HG03558 (cell line): Measurements from ENCODE around the gene MTMR3.
A peak's percentile ranks its signal among the peaks of the same experiment; 100 is the strongest.
"Not testable (repeated sequence)": the region's sequence is repeated elsewhere in the genome, so short reads cannot be mapped to it uniquely, and the experiment has no call there.

ENCODE experiments used
- ATAC-seq: cut with Tn5 transposase; IDR thresholded peaks from one replicate; pipeline ENCODE4 v1.9.1; 2021; ENCODE audit warnings: moderate number of reproducible peaks; ENCODE audit not compliant: unreplicated experiment; ENCODE audit errors: extremely low read depth

MTMR3 gene

DNA sequence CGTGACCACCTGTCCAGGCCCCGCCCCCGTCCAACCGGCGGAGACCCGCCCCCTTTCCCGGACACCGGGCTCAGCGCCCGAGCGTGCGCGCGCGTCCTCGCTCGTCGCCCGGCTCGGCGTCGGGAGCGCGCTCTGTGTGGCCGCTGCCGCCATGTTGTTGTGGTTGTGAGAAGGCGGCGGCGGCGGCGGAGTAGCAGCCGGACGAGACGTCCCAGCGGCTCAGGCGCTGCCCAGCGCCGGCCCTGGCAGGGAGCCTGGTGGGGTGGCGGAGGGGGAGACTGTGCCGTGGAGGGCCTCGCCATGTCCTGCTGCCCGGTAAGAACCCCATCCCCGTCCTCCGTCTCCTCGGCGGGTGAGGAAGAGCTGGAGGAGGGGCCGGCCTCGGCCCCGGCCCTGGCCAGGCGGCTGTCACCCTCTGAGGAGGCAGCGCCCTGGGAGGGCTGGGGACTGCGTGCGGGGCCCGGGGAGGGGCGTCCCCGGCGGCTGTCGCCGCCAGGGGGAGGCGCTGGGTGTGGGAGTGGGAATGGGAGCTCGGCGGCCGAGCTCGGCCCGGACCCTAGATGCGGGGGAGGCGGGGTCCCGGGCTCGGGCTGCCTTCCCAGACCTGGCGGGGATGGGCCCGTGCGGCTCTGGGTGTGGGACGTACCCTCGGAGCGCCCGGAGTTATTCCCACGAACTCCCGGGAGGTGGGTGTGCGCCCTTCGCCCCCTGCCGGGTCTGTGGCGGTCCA is at the start of gene MTMR3:
TSS of gene MTMR3 (plus strand) at position 130 of the 730 bp plus-strand sequence. CDS start 87,886 bp downstream, outside the sequence.
- ATAC-seq, result no peak

DNA sequence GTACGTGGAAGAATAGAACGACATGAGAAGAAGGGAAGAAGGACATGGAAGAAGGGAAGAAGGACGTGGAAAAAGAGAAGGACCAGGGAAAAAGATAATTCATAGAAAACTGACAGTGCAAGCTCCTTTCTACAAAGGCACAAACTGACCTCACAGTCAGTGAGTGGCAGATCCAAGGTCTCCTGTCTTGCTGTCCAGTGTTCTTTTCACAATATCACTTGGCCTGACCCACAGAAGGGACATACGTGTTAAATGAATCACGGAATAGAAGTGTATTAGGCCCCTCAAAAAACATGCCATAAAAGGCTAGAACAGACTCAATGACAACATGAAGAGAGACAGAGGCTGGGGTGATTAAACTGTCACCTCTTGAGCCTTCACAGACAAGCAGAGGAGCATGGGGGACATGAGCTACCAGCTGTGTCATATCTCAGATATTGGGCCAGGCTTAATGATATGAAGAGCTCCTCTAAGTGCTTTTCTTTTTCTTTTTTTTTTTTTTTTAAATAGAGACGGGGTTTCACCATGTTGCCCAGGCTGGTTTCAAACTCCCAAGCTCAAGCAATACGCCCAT is 49.5 kb upstream of the MTMR3 start:
- ATAC-seq, result no peak

DNA sequence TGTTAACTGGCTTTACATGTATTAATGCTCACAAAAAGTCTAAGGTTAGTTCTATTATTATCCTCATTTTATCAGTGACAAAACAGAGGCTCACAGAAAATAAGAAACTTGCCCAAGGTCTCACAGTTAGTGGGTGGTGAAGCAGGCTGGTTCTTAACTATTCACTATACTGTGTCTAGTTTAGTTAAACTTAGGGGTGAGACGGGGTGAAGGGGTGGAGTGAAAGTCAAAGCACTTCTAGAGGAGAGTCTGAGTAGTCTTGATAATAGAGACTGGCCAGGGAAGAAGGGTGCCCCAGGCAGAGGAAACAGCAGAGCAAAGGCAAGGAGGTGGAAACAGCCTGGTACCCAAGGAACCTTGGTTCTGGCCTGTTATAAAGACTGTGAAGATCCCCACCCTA is 48.9 kb upstream of the MTMR3 start:
- no peak for ATAC-seq

DNA sequence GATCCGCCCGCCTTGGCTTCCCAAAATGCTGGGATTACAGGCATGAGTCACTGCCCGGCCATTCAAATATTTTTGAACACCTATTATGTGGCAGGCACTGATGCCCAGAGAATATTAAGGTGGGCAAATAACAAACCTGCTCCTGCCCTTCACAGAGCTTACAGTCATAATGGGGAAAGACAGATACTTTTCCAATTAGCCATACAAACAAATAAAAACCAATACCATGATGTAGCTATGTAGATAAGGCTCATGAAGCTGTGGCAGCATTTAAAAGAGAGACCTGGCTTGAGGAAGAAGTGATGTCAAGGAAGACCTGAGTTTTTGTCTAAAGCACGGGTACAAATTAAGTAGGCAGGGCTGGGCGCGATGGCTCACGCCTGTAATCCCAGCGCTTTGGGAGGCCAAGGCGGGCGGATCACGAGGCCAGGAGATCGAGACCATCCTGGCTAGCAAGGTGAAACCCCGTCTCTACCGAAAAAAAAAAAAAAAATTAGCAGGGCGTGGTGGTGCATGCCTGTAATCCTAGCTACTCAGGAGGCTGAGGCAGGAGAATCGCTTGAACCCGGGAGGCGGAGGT is 46.1 kb upstream of the MTMR3 start:
- not testable (repeated sequence) for ATAC-seq

DNA sequence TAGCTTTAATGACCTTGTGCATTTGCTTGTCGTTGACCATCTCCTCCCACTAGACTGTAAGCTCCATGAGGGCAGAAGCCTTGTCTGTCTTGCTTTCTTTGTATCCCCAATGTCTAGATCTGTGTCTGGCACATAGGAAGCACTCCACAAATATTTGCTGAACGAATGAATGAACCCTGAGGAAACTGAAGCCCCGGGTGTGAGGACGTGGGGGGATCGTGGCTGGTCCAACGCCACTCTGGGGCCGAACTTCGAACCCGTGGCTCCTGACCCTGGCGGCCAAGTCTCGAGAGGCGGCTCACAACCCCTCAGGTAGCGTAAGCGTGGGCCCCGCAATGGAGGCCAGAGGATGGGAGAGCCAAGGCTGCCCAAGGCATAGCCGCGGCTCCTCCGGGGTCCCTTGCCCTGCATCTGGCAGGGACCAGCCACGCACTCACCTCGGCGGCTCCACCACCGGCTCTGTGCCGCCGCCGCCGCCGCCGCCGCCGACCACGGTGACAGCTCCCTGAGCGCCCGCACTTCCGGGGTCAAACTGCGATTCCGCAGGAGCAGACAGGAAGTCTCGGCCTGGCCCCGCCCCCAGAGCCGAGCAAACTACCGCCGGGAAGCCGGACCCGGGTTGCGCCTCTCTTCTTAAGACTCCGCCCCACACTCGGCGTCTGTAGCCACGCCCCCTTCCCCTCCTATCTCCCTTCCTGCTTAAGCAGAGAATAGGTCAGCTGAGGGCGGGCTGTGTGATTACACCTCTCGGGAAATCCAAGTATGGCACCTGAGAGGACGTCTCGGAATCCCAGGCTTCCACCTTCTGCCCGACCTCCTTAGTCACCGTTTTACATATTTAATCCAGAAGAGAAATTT is 45.0 kb upstream of the MTMR3 start, which contains the start of gene ASCC2:
TSS of gene ASCC2 (minus strand) at position 534 of the 858 bp plus-strand sequence. CDS start 5,949 bp downstream, outside the sequence.
- peak; percentile 88 for ATAC-seq

GRCh38 chr22:29838599-29838956 is 44.4 kb upstream of the MTMR3 start:
- no peak for ATAC-seq

GRCh38 chr22:29839039-29839438 is 43.9 kb upstream of the MTMR3 start:
- ATAC-seq, result no peak

GRCh38 chr22:29840498-29840897 is 42.5 kb upstream of the MTMR3 start:
- no peak for ATAC-seq

DNA sequence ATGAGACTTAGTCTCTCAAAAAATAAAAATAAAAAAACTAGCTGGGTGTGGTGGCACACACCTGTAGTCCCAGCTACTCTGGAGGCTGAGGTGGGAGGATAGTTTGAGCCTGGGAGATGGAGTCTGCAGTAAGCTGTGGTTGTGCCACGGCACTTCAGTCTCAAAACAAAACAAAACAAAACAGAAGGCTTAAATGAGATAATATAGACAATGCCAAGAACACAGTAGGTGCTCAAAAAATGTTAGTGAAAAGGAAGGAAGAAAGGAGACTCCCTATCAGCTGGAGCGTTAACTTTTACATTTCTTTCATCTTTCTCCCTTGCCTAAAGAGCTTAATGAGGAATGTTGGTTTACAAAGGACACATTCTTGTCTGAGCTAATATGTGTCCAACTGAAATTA is 40.8 kb upstream of the MTMR3 start:
- no peak for ATAC-seq

GRCh38 chr22:29842740-29843139 is 40.2 kb upstream of the MTMR3 start:
- ATAC-seq, result no peak

- ATAC-seq, result no peak
Measured at GRCh38 chr22:29846290-29846689, 36.7 kb upstream of the MTMR3 start.

DNA sequence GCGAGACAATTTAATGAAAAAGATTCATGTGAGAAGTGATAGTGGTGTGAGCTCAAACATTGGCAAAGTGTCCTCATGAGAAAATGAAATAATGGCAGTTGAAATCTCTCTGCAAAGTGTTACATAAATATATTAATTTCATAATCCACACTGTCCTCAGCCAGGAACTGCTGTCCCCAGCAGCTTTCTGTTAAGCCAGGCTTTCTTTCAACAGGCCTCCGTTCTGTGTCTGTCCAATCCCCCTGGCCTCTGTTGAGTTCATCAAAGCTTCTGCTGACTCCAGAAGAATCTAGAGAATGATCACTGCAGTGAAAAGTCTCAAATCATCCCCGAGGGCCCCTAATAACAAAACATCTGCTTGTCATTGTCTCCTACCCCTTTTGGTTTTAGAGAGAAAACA is 34.9 kb upstream of the MTMR3 start:
- no peak for ATAC-seq

- no peak for ATAC-seq
Measured at GRCh38 chr22:29854432-29854831, 28.5 kb upstream of the MTMR3 start.

- ATAC-seq, result no peak
Measured at GRCh38 chr22:29855611-29856181, 27.3 kb upstream of the MTMR3 start.

- no peak for ATAC-seq
Measured at GRCh38 chr22:29856496-29856895, 26.5 kb upstream of the MTMR3 start.

- ATAC-seq, result not testable (repeated sequence)
Measured at GRCh38 chr22:29859030-29859429, 23.9 kb upstream of the MTMR3 start.

GRCh38 chr22:29860006-29860766 is 22.8 kb upstream of the MTMR3 start:
- ATAC-seq, result no peak

GRCh38 chr22:29861672-29862297 is 21.2 kb upstream of the MTMR3 start:
- no peak for ATAC-seq

- not testable (repeated sequence) for ATAC-seq
Measured at GRCh38 chr22:29865572-29865971, 17.4 kb upstream of the MTMR3 start.
